GM23338 (cell line): ENCODE results near the gene TICAM2. TPM values are rescaled to one million over a fixed set of nuclear protein-coding genes. Genes with fewer than 3 reads are reported as not detected.

Source experiments
- ATAC-seq: fragments of 200-7000 bp; cut with Tn5 transposase; 3 replicates; pipeline ENCODE4 v1.9.1; 2020
- DNase-seq: peaks from one replicate; pipeline ENCODE4 v3.0.0-alpha.2; 2015; ENCODE audit warnings: low spot score
- H2AFZ ChIP-seq: fragments of 200-600 bp; sonication (generic); 2 replicates; pipeline ENCODE4 v1.8.0; 2016; ENCODE audit warnings: antibody characterized with exemption, mild to moderate bottlenecking, moderate library complexity
- H3F3A ChIP-seq: fragments of 200-600 bp; sonication (generic); replicated peaks from 2 replicates; pipeline ENCODE4 v1.8.0; 2017; ENCODE audit warnings: antibody characterized with exemption, mixed run types, low read depth
- H3K27ac ChIP-seq: fragments of 200-600 bp; sonication (generic); 2 replicates; pipeline ENCODE4 v1.6.1; 2016; ENCODE audit warnings: low read depth
- H3K27me3 ChIP-seq: fragments of 200-600 bp; sonication (generic); 2 replicates; pipeline ENCODE4 v1.8.0; 2016; ENCODE audit warnings: mild to moderate bottlenecking, mixed run types, moderate library complexity; ENCODE audit not compliant: insufficient read depth
- H3K36me3 ChIP-seq: fragments of 200-600 bp; sonication (generic); 2 replicates; pipeline ENCODE4 v1.8.0; 2016; ENCODE audit warnings: mild to moderate bottlenecking; ENCODE audit not compliant: insufficient read depth
- H3K4me1 ChIP-seq: fragments of 200-600 bp; sonication (generic); 2 replicates; pipeline ENCODE4 v1.8.0; 2016; ENCODE audit warnings: mild to moderate bottlenecking, moderate library complexity; ENCODE audit not compliant: insufficient read depth
- H3K4me2 ChIP-seq: fragments of 200-600 bp; sonication (generic); 2 replicates; pipeline ENCODE4 v1.7.1; 2017; ENCODE audit warnings: mixed run types
- H3K4me3 ChIP-seq: fragments of 200-600 bp; sonication (generic); 2 replicates; pipeline ENCODE4 v1.6.1; 2016; ENCODE audit warnings: mixed run types
- H3K79me2 ChIP-seq: fragments of 200-600 bp; sonication (generic); replicated peaks from 2 replicates; pipeline ENCODE4 v1.8.0; 2017; ENCODE audit warnings: mild to moderate bottlenecking; ENCODE audit not compliant: insufficient read depth
- H3K9me2 ChIP-seq: fragments of 200-600 bp; sonication (generic); 2 replicates; pipeline ENCODE4 v1.8.0; 2017; ENCODE audit not compliant: insufficient read depth
- H4K20me1 ChIP-seq: fragments of 200-600 bp; sonication (generic); replicated peaks from 2 replicates; pipeline ENCODE4 v1.8.0; 2017; ENCODE audit warnings: mild to moderate bottlenecking; ENCODE audit not compliant: insufficient read depth
- H3K27ac Mint-ChIP-seq: 2 replicates; pipeline ENCODE4 v1.8.0; 2020; ENCODE audit warnings: inconsistent platforms, mild to moderate bottlenecking, moderate library complexity, mixed read lengths
- H3K27me3 Mint-ChIP-seq: 3 replicates; pipeline ENCODE4 v1.8.0; 2022; ENCODE audit warnings: low read depth, mild to moderate bottlenecking, moderate library complexity, mixed read lengths, inconsistent platforms; ENCODE audit not compliant: insufficient read depth, poor library complexity
- H3K36me3 Mint-ChIP-seq: 3 replicates; pipeline ENCODE4 v1.8.0; 2021; ENCODE audit warnings: low read depth, mild to moderate bottlenecking, inconsistent platforms, moderate library complexity, mixed read lengths
- H3K4me1 Mint-ChIP-seq: 3 replicates; pipeline ENCODE4 v1.8.0; 2020; ENCODE audit warnings: mild to moderate bottlenecking, inconsistent platforms, mixed read lengths
- H3K4me3 Mint-ChIP-seq: 3 replicates; pipeline ENCODE4 v1.8.0; 2021; ENCODE audit warnings: moderate library complexity, mild to moderate bottlenecking, inconsistent platforms, mixed read lengths
- H3K9me3 Mint-ChIP-seq: 3 replicates; pipeline ENCODE4 v1.8.0; 2020; ENCODE audit warnings: moderate library complexity, mild to moderate bottlenecking, inconsistent platforms, mixed read lengths
- CREB1 ChIP-seq: fragments of 250-450 bp; sonication (Bioruptor Pico); IDR thresholded peaks from 2 replicates; pipeline ENCODE4 v1.5.0; 2020; ENCODE audit warnings: low read depth, mild to moderate bottlenecking, moderate library complexity
- CTCF ChIP-seq, 2 experiments: fragments of 200-600 bp in 1 of 2; sonication (generic) in 1 of 2; conservative IDR thresholded peaks; 2 replicates each; pipeline versions ENCODE4 v1.5.1 to v1.6.1; 2016 to 2017; ENCODE audit warnings: antibody characterized with exemption in 2 of 2, low read depth in 2 of 2, mild to moderate bottlenecking in 2 of 2, moderate library complexity in 1 of 2
- EZH2 ChIP-seq: fragments of 200-600 bp; sonication (generic); IDR thresholded peaks from one replicate; pipeline ENCODE4 v1.8.0; 2017; ENCODE audit warnings: antibody characterized with exemption, mild to moderate bottlenecking, low read depth; ENCODE audit not compliant: unreplicated experiment
- JUNB ChIP-seq: IDR thresholded peaks from one replicate; pipeline ENCODE4 v1.6.1; 2016; ENCODE audit warnings: antibody characterized with exemption; ENCODE audit not compliant: unreplicated experiment
- NANOG ChIP-seq: IDR thresholded peaks from 2 replicates; pipeline ENCODE4 v1.6.1; 2016; ENCODE audit warnings: antibody characterized with exemption, borderline replicate concordance
- POLR2AphosphoS5 ChIP-seq: IDR thresholded peaks from 2 replicates; pipeline ENCODE4 v1.6.1; 2016; ENCODE audit warnings: antibody characterized with exemption, low read depth
- ZNF114 ChIP-seq: fragments of 250-450 bp; sonication (Bioruptor Pico); IDR thresholded peaks from 2 replicates; pipeline ENCODE4 v1.5.0; 2020; ENCODE audit warnings: mild to moderate bottlenecking, moderate library complexity
- ZNF331 ChIP-seq: fragments of 250-450 bp; sonication (Bioruptor Pico); IDR thresholded peaks from 2 replicates; pipeline ENCODE4 v1.5.0; 2020; ENCODE audit warnings: low read depth, mild to moderate bottlenecking, moderate library complexity
- polyA plus RNA-seq: library from polyadenylated mRNA; unstranded; fragments of >200 nt; fragmentation: Nextera tagmentation; extraction: Ambion mirVana; gene quantifications from 2 replicates; pipeline ENCODE4 v1.2.1, GENCODE V29; 2016
- total RNA-seq: library from RNA; depleted of rRNA; stranded (reverse); fragments of >200 nt; shearing (Covaris generic); gene quantifications from 2 replicates; pipeline ENCODE4 v1.2.3, GENCODE V29; 2014
- TF ChIP-seq, protein P1 (sequence below): IDR thresholded peaks from 2 replicates; pipeline ENCODE4 v1.6.1; 2016; ENCODE audit warnings: antibody characterized with exemption
- TF ChIP-seq, protein P2 (sequence below): IDR thresholded peaks from one replicate; pipeline ENCODE4 v1.6.1; 2018; ENCODE audit warnings: antibody characterized with exemption; ENCODE audit not compliant: unreplicated experiment

The TICAM2 gene
- total and polyA plus RNA-seq, 2 experiments from 2014 or later = 1.0 TPM; not detected in 1

DNA sequence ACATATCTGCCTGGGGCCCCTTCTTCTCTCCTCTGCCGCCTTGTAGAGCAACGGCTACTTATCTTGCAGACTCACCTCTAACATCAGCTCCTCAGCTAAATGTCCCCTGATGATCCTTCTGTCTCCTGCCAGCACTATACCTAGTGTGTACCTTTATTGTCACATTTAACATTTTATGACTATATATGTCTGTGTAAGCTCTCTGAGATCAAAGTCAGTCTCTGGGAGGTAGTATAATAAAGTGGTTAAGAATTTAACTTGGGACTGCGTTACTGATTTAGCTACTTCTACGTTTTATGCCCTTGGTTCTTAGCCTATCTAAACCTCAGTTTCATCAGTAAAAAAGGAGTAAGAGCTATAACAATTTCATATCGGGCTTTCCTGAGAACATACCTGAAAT lies 21.4 kb upstream of the TICAM2 start:
- Mint-ChIP-seq H3K27me3 (peaks cover 2% of the 10 kb centered on the region), H3K27ac (no peak overlapping the region), H3K4me3 (no peak overlapping the region), H3K36me3 (peaks cover 15% of the 10 kb centered on the region), H3K4me1 (peaks cover 14% of the 10 kb centered on the region), H3K9me3 (no peaks in the 10 kb centered on the region)
- H4K20me1 ChIP-seq = peaks cover 6% of the 10 kb centered on the region; the same call in 1 of the 2 replicates
- peaks cover 19% of the 10 kb centered on the region for H3K4me1 ChIP-seq
- H3K79me2 ChIP-seq = peaks cover 59% of the 10 kb centered on the region
- H3K4me2 ChIP-seq = peak overlapping the region; percentile 90; the same call in 1 of the 2 replicates
- ATAC-seq (no peak), DNase-seq (no peak)
- TF ChIP-seq CREB1 (CRISPR knock-in tag) (no peak), JUNB (no peak), NANOG (no peak), CTCF (conservative IDR thresholded peaks at IDR 0.05; ENCODE audit: low read depth in 2 of 2) (no peak), ZNF114 (no peak), ZNF331 (CRISPR knock-in tag) (no peak), POLR2AphosphoS5 (no peak), EZH2 (no peak)
- TF ChIP-seq, protein P1, sequence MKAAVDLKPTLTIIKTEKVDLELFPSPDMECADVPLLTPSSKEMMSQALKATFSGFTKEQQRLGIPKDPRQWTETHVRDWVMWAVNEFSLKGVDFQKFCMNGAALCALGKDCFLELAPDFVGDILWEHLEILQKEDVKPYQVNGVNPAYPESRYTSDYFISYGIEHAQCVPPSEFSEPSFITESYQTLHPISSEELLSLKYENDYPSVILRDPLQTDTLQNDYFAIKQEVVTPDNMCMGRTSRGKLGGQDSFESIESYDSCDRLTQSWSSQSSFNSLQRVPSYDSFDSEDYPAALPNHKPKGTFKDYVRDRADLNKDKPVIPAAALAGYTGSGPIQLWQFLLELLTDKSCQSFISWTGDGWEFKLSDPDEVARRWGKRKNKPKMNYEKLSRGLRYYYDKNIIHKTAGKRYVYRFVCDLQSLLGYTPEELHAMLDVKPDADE = no peak
- TF ChIP-seq, protein P2, sequence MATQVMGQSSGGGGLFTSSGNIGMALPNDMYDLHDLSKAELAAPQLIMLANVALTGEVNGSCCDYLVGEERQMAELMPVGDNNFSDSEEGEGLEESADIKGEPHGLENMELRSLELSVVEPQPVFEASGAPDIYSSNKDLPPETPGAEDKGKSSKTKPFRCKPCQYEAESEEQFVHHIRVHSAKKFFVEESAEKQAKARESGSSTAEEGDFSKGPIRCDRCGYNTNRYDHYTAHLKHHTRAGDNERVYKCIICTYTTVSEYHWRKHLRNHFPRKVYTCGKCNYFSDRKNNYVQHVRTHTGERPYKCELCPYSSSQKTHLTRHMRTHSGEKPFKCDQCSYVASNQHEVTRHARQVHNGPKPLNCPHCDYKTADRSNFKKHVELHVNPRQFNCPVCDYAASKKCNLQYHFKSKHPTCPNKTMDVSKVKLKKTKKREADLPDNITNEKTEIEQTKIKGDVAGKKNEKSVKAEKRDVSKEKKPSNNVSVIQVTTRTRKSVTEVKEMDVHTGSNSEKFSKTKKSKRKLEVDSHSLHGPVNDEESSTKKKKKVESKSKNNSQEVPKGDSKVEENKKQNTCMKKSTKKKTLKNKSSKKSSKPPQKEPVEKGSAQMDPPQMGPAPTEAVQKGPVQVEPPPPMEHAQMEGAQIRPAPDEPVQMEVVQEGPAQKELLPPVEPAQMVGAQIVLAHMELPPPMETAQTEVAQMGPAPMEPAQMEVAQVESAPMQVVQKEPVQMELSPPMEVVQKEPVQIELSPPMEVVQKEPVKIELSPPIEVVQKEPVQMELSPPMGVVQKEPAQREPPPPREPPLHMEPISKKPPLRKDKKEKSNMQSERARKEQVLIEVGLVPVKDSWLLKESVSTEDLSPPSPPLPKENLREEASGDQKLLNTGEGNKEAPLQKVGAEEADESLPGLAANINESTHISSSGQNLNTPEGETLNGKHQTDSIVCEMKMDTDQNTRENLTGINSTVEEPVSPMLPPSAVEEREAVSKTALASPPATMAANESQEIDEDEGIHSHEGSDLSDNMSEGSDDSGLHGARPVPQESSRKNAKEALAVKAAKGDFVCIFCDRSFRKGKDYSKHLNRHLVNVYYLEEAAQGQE = no peak
- H3K36me3 ChIP-seq = peaks cover 17% of the 10 kb centered on the region; the same call in 1 of the 2 replicates
- H3K27ac ChIP-seq = no peak overlapping the region
- no peaks in the 10 kb centered on the region for H3K27me3 ChIP-seq
- no peaks in the 10 kb centered on the region for H3F3A ChIP-seq
- no peaks in the 10 kb centered on the region for H3K9me2 ChIP-seq
- no peak overlapping the region for H2AFZ ChIP-seq
- H3K4me3 ChIP-seq = no peak overlapping the region
